Measurements from ENCODE around the gene RPTOR. TPM values are rescaled to one million over a fixed set of nuclear protein-coding genes. Genes with fewer than 3 reads are reported as not detected.

The RPTOR gene
- total and polyA plus RNA-seq, 2 experiments from 2014 or later = 13.2 to 37.9 TPM

DNA sequence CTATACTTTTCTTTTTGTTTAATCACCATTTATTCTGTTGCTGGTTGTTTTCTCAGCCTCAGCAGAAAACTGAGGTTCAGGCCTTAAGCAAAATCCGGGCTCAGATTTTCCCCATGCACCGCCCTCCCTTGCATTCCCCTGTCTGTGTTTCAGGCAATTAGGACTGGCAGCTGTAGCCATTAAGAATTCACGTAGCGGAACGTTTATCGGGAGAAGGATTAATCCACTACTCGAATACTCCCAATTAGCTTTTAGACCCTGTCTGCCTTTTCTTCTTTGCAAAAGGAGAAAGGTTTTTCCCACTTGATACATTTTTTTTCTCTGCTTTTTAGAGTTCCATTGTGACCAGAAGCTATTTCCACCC, 173.1 kb downstream of the RPTOR start:
- Histone ChIP-seq H3K4me3 (no peak overlapping the region), H3K9me3 (ENCODE audit: low read depth) (no peaks in the 10 kb centered on the region), H3K4me1 (ENCODE audit: low read depth) (no peaks in the 10 kb centered on the region), H3K27ac (no peak overlapping the region), H3K27me3 (no peaks in the 10 kb centered on the region), H3K36me3 (no peaks in the 10 kb centered on the region)
- TF ChIP-seq CTCF (IDR thresholded peaks at IDR 0.05; ENCODE audit: low read depth, low read length) = no peak
- no peak for DNase-seq (ENCODE audit: low read depth in 1 of 2, low spot score in 1 of 2)

DNA sequence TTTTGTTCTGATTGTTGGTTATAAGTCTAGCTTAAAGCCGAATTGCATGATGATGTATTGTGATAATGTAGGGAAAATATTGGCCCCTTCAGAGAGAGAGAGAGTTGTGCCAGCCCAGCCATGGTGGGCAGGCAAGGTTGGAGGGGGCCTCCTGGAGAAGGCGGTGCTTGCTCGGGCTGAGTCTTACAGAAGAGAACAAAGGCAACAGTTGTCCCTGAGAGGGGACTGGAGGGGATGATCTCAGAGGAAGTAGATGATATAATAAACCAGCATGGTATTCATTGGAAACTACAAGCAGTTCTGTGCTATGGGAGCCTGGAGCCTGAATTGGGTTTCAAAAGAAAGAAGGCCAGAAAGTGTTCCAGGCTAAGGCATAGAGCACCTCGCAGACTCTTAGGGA, 173.8 kb downstream of the RPTOR start:
- Histone ChIP-seq H3K36me3 (no peaks in the 10 kb centered on the region), H3K4me3 (no peak overlapping the region), H3K9me3 (ENCODE audit: low read depth) (no peaks in the 10 kb centered on the region), H3K4me1 (ENCODE audit: low read depth) (no peaks in the 10 kb centered on the region), H3K27ac (no peak overlapping the region), H3K27me3 (no peaks in the 10 kb centered on the region)
- DNase-seq (ENCODE audit: low read depth in 1 of 2, low spot score in 1 of 2) = no peak
- TF ChIP-seq CTCF (IDR thresholded peaks at IDR 0.05; ENCODE audit: low read depth, low read length) = no peak

GRCh38 chr17:80719449-80719848, 174.8 kb downstream of the RPTOR start:
- H3K27me3 ChIP-seq = no peaks in the 10 kb centered on the region
- TF ChIP-seq CTCF (IDR thresholded peaks at IDR 0.05; ENCODE audit: low read depth, low read length) = no peak
- no peak overlapping the region for H3K4me3 ChIP-seq

DNA sequence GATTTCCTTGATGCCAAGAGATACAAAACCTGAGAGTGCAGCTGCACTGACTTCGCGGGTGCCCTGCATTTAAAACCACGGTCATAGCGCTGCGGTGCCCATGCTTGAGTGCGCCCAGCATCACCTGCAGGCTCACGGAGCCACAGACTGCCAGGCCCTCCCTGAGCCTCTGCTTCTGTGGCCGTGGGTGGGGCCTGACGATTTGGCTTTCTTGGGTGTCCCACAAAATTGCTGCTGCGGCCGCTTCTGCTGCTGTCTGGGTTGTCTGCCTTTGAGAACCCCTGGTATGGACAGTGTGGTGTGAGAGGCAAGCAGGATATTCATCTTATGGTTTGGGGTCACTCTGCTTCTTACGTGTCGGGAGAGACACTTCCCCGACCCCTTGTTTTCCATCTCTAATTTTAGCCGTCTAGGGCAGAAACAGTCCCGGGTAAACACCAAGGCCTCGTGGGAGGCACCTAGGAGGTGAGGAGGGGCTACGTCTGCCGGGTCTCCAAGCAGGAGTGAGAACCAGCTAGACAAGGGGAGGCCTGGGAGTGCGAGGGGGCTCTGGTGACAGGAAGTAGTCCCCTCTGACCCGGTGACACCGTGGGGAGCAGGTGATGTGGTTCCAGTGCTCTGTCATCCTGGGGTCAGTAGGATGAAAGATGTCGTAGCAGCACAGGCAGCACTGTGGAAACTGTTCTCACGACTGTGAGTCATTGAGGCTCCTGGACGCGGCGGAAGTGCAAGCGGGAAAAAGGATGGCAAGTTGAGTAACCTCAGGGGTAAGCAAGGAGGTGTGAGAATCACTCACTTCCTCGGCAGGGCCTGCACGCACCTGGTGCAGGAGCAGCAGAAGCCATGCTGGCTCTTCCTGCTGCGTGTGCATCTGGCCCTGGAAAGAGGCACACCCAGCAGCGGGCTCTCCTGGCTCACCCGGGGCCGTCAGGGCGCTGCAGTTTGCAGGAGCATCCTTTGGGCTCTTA, 176.3 kb downstream of the RPTOR start:
- no peaks in the 10 kb centered on the region for H3K9me3 ChIP-seq (ENCODE audit: low read depth)
- DNase-seq (ENCODE audit: low read depth in 1 of 2, low spot score in 1 of 2) = peak in 1 of 2 donors; percentile 52
- TF ChIP-seq CTCF (IDR thresholded peaks at IDR 0.05; ENCODE audit: low read depth, low read length) = no peak
- H3K4me1 ChIP-seq (ENCODE audit: low read depth) = no peaks in the 10 kb centered on the region
- no peaks in the 10 kb centered on the region for H3K36me3 ChIP-seq
- no peaks in the 10 kb centered on the region for H3K27me3 ChIP-seq
- H3K4me3 ChIP-seq = no peak overlapping the region
- no peak overlapping the region for H3K27ac ChIP-seq

More at GRCh38 chr17:80719449-80719848, 174.8 kb downstream of the RPTOR start:
- Histone ChIP-seq H3K4me1 (ENCODE audit: low read depth) (no peaks in the 10 kb centered on the region), H3K9me3 (ENCODE audit: low read depth) (no peaks in the 10 kb centered on the region), H3K27ac (no peak overlapping the region), H3K36me3 (no peaks in the 10 kb centered on the region)
- DNase-seq (ENCODE audit: low read depth in 1 of 2, low spot score in 1 of 2) = no peak

- Histone ChIP-seq H3K27me3 (no peaks in the 10 kb centered on the region), H3K4me1 (ENCODE audit: low read depth) (no peaks in the 10 kb centered on the region), H3K36me3 (no peaks in the 10 kb centered on the region), H3K9me3 (ENCODE audit: low read depth) (no peaks in the 10 kb centered on the region), H3K27ac (no peak overlapping the region), H3K4me3 (no peak overlapping the region)
- TF ChIP-seq CTCF (IDR thresholded peaks at IDR 0.05; ENCODE audit: low read depth, low read length) = no peak
- no peak for DNase-seq (ENCODE audit: low read depth in 1 of 2, low spot score in 1 of 2)
These were observed 178.0 kb downstream of the RPTOR start for GRCh38 chr17:80722661-80723060.

Measured in cardiac muscle cell (in vitro differentiated cells and primary cell).